Stimulated activated CD8-positive, alpha-beta memory T cell treated with anti-CD3 and anti-CD28 coated beads, Interleukin-4, amount 100 ng/mL, for 48 hours (primary cell): Measurements from ENCODE around the gene YPEL3.

Source experiments
- DNase-seq: peaks from one replicate; pipeline ENCODE4 v3.0.0-alpha.2; 2020

The YPEL3 gene

GRCh38 chr16:30088832-30089624 is 7.0 kb downstream of the YPEL3 start:
- DNase-seq: no peak

DNA sequence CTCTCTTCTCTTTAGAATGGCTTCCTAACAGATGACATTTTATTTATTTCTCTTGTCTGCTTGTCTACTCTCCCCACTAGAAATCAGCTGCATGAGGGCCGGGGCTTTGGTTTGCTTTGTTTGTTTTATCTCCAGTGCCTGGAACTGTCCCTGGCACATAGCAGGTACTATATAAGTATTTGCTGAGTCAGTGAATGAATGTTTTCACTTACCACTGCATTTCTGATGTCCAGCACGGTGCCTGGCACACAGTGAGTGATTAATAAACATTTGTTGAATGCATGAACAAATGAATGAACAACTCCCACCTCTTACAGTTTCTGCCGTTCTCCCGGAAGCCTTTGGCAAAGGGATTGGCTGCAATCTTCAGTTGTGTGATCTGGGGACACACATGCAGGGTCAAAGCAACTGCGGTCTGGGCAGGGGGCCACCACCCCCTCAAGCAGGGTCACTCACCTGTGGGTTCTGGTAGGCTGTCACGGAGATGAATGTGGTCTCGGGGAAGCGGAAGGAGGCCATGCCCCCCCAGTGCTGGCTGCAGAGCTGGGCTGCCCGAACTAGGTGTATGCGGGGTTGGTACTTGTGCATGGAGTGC is 7.7 kb downstream of the YPEL3 start:
- no peak for DNase-seq

GRCh38 chr16:30087181-30087898 is 8.7 kb downstream of the YPEL3 start:
- DNase-seq: no peak

- DNase-seq: no peak
These were observed 9.5 kb downstream of the YPEL3 start for GRCh38 chr16:30086291-30087140.

DNA sequence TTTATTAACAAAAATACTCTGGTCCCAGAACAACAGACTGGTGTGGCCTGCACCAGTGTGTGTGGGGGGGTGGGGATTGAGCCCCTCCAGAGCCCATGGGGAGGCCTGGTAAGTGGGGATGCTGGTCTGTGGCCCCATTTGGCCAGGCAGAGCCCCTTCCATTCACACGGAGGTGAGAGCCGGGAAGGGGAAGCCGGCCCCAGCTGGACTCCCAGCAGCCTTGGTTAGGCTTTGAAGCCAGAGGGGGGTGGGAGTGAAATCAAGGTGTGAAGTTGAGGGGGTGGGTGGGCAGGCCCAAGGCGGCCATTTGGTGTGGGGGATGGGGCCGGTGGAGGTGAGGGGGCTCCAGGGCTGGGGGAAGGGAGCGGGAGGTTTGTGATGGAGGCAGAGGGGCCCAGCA is 10.2 kb downstream of the YPEL3 start:
- no peak for DNase-seq

- no peak for DNase-seq
These were observed 10.8 kb downstream of the YPEL3 start for GRCh38 chr16:30085247-30085646.

DNA sequence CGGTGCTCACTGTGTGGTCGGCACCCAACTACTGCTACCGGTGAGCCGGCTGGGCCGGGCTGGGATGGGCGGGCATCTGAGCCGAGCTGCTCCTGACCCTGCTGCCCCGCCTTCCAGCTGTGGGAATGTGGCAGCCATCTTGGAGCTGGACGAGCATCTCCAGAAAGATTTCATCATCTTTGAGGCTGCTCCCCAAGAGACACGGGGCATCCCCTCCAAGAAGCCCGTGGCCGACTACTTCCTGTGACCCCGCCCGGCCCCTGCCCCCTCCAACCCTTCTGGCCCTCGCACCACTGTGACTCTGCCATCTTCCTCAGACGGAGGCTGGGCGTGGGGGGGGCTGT is 11.2 kb downstream of the YPEL3 start:
- no peak for DNase-seq

- DNase-seq: no peak
These were observed 11.8 kb downstream of the YPEL3 start for GRCh38 chr16:30084096-30084815.

DNA sequence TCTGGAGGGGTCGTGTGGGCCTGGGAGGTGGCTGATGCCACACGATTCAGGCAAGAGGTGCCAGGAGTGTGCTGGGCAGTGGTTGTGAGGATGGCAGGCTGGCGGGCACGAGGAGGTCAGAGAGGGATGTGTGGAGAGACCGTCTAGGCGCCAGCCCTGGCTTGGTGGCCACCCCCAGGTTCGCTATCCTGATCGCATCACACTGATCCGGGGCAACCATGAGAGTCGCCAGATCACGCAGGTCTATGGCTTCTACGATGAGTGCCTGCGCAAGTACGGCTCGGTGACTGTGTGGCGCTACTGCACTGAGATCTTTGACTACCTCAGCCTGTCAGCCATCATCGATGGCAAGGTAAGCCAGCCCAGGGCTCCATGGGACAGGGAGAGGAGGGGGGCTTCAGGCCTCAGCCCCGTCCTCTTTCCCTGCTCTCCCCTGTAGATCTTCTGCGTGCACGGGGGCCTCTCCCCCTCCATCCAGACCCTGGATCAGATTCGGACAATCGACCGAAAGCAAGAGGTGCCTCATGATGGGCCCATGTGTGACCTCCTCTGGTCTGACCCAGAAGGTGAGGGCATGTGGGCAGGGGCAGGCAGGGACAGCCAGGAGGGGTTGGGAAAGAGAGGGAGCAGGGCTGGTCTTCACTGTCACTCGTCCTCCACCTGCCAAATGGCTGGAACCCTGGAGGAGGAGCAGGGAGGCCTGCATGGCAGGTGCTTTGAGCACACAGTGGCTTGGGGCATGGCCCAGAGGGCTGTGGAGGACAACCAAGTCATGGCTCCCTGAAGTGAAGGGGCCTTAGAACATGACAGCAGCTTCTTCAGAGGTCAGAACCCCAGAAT is 12.6 kb downstream of the YPEL3 start:
- no peak for DNase-seq

- no peak for DNase-seq
These were observed 13.4 kb downstream of the YPEL3 start for GRCh38 chr16:30082545-30083090.

DNA sequence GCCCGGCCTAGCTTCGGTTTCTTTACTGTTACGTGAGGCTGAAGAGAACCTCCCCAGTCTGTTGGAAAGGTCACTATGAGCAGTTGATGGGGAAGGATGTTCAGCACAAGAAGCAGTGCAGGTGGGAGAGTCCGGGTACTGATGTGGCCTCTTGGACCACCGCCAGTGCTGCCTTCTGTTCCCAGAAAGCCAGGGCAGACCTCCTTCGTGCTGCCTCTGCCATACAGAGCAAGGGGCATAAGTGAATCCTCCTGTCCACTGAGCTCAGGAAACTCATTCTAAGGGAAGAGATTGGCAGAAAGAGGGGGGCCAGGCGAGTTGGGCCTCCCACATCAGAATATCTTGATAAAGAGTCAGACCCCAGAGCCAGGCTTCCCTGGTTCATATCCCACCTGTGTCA is 16.5 kb downstream of the YPEL3 start:
- no peak for DNase-seq

GRCh38 chr16:30078744-30079143 is 17.3 kb downstream of the YPEL3 start:
- DNase-seq: no peak

DNA sequence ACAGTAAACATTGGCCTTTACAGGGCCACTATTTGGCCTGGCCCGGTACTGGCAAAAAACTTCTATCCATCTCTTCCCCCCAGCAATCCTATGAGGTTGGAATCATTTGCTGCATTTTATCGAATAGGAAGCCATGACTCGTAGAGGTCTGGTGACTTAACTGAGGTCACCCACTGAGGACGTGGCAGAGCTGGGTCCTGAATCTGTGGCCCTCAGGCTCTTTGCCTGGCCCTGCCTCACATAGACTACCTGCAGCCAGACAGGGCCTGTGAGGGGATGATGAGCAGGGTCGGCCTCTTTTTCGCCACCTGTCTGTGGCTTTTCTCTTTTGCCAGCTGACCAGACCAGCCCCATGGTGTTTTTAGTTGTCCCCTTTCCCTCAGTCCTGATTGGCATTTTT is 18.4 kb downstream of the YPEL3 start:
- no peak for DNase-seq

DNA sequence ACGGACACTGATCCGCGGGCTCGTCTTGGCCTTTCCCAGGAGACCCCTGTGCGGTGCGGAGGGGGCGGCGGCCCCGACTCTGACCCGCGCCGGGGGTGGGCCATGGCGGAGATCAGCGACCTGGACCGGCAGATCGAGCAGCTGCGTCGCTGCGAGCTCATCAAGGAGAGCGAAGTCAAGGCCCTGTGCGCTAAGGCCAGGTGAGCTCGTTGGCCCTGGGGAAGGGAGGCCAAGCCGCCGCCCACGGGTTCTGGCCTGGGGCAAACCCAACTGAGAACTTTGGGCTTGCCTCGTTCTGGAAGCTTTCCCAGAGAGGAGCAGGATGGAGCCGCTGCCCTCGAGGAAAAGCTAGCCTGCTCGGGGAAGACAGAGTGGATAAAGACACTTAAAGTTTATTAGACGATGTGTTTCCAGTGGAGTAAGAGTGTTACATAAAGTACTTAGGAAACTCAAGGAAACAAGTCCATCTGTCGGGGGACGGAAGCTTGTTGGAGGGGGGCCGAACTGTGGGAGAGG is 19.7 kb downstream of the YPEL3 start:
- no peak for DNase-seq

- DNase-seq: peak; percentile 95
These were observed 20.3 kb downstream of the YPEL3 start, which contains the start of gene PPP4C for GRCh38 chr16:30075503-30076275. Gene PPP4C (plus strand): TSS chr16:30075994. CDS start chr16:30076378, 384 bp downstream.

GRCh38 chr16:30070490-30070889 is 25.5 kb downstream of the YPEL3 start:
- no peak for DNase-seq

- no peak for DNase-seq
These were observed 26.2 kb downstream of the YPEL3 start for GRCh38 chr16:30069611-30070462.

DNA sequence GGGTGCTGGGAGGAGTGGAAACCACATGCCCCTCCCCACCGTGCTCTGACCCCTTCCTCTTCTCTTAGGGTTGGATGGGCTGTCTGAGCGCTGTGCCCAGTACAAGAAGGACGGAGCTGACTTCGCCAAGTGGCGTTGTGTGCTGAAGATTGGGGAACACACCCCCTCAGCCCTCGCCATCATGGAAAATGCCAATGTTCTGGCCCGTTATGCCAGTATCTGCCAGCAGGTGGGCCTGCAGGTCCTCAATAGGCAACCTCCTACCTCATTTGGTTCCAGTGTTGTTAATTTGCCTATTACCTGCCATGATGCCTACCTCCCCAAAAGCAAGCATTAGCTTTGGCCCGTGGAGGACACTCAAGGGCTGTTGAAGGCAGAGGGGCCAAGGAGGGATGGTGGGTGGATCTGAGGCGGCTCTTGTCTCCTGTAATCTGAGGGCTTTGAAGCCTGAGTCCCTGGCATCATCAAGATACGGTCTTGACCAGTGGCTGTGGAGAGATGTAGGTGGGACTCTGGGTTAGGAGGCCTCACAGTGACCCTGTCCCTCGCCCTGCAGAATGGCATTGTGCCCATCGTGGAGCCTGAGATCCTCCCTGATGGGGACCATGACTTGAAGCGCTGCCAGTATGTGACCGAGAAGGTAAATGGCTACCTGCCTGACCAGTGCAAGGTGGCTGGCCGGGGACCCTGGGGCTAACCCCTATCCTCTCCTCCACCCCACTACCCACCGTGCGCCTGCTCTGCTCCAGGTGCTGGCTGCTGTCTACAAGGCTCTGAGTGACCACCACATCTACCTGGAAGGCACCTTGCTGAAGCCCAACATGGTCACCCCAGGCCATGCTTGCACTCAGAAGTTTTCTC is 27.0 kb downstream of the YPEL3 start:
- DNase-seq: peak; percentile 65
